DMS53 treated with DMSO at 0.1 percent for 48 hours (cell line): Measurements from ENCODE around the gene ADCY4.
"Not testable (repeated sequence)": the region's sequence is repeated elsewhere in the genome, so short reads cannot be mapped to it uniquely, and the experiment has no call there.

ENCODE experiments used
- DNase-seq: peaks from one replicate; lab custom pipeline; 2025; ENCODE audit not compliant: unreplicated experiment; lab: John Stamatoyannopoulos, UW

The ADCY4 gene

GRCh38 chr14:24339284-24340151 is 4.6 kb upstream of the ADCY4 start, which contains the start of gene RIPK3:
TSS of gene RIPK3 (minus strand) at chr14:24339991. CDS start at chr14:24339826, 165 bp downstream.
- DNase-seq, result peak; percentile 71

GRCh38 chr14:24338843-24339242 is 4.0 kb upstream of the ADCY4 start:
- DNase-seq, result no peak

DNA sequence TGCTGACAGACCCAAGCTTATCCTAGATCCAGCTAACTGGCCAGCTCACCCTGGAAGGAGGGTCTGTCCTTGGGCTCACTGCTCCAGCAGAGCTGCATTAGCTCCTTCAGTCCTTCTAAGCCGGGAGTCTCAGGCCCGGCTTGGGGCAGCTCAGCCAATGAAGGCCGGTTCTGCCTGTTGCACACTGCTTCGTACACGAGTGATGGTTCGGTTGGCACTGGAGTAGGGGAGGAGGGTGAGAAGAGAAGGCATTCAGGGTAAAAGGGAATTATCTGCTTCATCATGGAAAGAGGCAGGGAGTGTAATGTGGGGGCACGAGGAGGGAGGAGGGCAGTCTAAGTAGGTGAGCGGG is 2.9 kb upstream of the ADCY4 start:
- DNase-seq, result no peak

- DNase-seq, result no peak
Measured at GRCh38 chr14:24337144-24337823, 2.4 kb upstream of the ADCY4 start.

DNA sequence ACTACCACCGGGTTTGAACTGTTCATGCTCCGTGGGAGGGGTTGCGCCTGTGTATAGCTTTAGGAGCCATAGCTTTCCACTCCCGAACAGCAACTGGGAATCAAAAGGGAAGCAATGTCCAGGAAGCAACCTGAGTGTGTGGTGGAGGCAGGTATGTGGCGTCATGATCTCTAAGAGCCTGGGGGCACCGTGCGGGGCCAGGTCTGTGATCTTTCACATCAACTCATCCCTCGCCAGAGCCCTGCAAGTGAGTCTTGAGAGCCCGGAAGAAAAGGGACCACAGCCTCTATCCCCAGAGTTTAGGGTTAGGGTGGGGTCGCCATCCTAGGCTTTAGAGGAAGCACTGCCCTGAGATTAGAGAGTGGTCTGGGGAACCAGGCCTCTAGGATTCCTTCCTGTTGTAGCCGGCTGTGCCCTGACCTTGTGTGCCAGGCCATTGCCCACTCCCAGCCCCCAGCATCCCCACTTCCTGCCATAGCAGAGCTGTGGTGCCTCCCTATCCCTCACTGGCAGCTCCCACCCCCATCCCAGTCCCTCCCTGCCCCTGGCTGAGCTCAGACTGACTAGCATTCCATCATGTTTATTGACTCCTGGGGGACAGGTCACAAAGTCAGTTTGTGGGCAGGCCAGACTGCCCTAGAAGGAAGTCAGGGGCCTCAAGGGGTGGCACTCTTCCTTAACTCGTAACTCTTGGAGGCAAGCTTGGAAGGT is 745 bp upstream of the ADCY4 start:
- no peak for DNase-seq

GRCh38 chr14:24332268-24332993 is 2.4 kb downstream of the ADCY4 start:
- peak; percentile 60 for DNase-seq

- no peak for DNase-seq
Measured at GRCh38 chr14:24331731-24332267, 3.1 kb downstream of the ADCY4 start.

- no peak for DNase-seq
Measured at GRCh38 chr14:24330973-24331674, 3.7 kb downstream of the ADCY4 start.

GRCh38 chr14:24329736-24330135 is 5.1 kb downstream of the ADCY4 start:
- DNase-seq, result no peak

DNA sequence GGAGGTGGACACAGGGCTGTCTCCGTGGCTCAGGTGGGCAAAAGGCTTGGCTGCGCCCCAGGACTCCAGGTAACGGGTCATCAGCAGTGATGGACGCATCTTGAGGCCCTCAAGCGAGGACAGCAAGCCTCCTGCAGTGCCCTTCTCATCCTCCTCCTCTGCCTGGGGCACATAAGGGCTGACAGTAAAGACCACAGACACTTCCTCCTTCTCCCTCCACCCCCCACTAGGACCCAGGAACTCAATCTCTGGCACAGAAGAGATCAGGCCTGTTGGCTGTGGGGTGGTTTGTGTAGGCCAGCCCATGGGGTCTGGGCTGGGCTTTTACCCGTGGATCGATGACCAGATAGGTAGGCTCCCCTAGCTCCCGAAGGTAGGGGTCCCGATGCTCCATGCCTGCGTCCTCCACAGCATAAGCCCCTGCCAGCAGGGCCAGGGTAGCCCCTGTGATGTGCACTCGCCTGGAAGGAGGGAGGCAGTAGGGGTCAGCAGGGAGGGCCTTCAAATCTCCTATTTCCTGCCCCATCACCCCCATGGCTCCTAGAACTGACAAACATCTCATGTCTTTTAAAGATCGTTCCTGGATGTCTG is 5.7 kb downstream of the ADCY4 start:
- no peak for DNase-seq

GRCh38 chr14:24327914-24328313 is 7.0 kb downstream of the ADCY4 start:
- DNase-seq, result not testable (repeated sequence)

DNA sequence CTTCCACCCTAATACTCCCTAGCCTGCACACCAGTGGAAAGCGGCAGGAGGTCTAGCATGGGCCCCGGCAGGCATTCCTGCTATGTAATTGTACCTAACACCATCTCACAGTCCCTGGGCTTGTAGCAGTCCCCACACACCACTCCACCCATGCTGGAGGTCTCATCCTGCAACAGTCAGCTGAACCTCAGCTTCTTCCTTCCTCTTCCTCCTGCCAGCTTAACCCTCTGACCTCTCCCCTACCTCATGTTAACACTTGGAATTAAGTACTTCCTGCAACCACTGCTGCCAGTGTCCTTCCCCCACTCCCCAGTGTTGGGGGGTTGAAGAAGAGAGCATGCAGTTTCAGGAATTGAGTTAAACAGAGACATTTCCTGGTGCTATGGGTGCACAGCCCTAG is 7.6 kb downstream of the ADCY4 start:
- DNase-seq, result no peak

- no peak for DNase-seq
Measured at GRCh38 chr14:24325963-24326362, 8.9 kb downstream of the ADCY4 start.

- DNase-seq, result no peak
Measured at GRCh38 chr14:24325041-24325530, 9.8 kb downstream of the ADCY4 start.

DNA sequence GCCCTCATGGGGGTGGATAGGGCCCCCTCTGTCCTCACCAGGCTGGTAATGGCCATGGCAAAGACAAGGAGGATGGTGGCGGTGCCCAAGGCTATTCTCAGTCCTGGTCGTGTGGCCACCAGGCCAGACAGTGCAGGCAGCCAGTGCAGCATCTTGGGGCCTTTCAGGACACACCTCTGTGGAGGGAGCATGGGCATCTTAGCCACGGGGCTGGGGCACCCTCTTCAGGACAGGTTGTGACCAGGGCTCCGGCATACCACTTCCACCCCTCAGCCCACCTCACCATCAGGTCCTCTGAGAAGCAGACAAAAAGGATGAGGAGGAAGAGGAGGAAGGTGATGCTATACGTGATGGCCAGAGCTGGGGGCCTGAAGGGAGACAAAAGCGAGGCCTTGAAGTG is 10.8 kb downstream of the ADCY4 start:
- no peak for DNase-seq

DNA sequence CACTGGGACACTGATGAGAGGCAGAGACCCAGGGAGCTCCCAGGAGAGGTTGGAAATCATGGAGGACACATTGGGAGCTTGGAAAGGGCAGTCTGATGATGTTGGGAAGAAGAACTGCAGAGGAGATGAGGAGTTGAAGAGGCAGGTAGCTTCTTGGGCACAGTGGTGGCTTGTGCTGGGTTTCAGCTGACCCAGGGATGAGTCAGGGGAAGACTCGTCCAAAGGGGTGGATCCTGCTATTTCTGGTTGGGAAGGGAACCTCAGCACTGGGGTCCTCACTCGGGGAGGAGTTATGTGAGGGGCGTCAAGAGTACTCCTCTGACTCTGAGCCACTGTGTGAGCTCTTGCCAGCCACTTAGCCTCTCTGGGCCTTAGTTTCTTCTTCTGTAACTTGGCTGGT is 11.5 kb downstream of the ADCY4 start:
- DNase-seq, result no peak

- no peak for DNase-seq
Measured at GRCh38 chr14:24322672-24323071, 12.2 kb downstream of the ADCY4 start.

DNA sequence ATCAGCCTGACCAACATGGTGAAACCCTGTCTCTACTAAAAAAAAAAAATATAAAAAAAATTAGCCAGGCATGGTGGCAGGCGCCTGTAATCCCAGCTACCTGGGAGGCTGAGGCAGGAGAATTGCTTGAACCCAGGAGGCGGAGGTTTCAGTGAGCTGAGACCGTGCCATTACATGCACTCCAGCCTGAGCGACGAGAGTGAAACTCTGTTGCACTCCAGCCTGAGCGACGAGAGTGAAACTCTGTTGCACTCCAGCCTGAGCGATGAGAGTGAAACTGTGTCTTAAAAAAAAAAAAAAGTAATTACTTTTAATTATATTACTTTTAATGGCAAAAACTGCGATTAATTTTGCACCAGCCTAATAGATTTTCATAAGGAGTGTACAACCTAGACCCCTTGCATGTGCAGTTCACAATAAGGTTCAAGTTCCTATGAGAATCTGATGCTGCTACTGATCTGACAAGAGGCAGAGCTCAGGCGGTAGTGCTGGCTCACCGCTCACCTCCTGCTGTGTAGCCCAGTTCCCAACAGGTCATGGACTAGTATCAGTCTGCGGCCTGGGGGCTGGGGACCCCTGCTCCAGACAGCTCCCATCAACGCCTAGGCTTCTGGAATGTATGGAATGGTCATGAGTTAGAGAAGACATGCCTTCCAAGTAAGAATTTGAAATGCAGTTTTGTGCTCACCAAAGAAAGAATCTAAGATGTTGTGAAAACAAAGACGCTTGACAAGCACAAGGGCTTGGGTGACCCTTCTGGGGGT is 13.5 kb downstream of the ADCY4 start:
- DNase-seq, result no peak
